K562 (cell line): Measurements from ENCODE around the gene ZNF222. TPM values are rescaled to one million over a fixed set of nuclear protein-coding genes. Genes with fewer than 3 reads are reported as not detected.

Source experiments
- ARNT ChIP-seq, 2 experiments: fragments of 450-650 bp; IDR thresholded peaks; 2 replicates each; pipeline ENCODE4 v1.6.1; 2016; ENCODE audit warnings: mild to moderate bottlenecking in 1 of 2
- DPF2 ChIP-seq: fragments of 450-650 bp; IDR thresholded peaks from 2 replicates; pipeline ENCODE4 v1.6.1; 2016
- ETV1 ChIP-seq: fragments of 450-650 bp; conservative IDR thresholded peaks from 2 replicates; pipeline ENCODE4 v1.6.1; 2016; ENCODE audit warnings: missing genetic modification characterization, control low read depth, low read depth, missing compliant biosample characterization
- GATAD2A ChIP-seq: fragments of 450-650 bp; IDR thresholded peaks from 2 replicates; pipeline ENCODE4 v1.6.1; 2017
- HDAC2 ChIP-seq: fragments of 450-650 bp; IDR thresholded peaks from 2 replicates; pipeline ENCODE4 v1.6.1; 2016; ENCODE audit warnings: mild to moderate bottlenecking
- NR4A1 ChIP-seq, 2 experiments: fragments of 250-450 bp in 1 of 2; fragments of 450-650 bp in 1 of 2; sonication (Bioruptor Pico) in 1 of 2; IDR thresholded peaks; 2 replicates each; pipeline versions ENCODE4 v1.4.0 to v1.6.1; 2016 to 2020; ENCODE audit warnings: mild to moderate bottlenecking in 2 of 2, missing compliant biosample characterization in 1 of 2, missing genetic modification characterization in 1 of 2, moderate library complexity in 1 of 2
- PCBP1 ChIP-seq: fragments of 200-400 bp; formaldehyde crosslinking; IDR thresholded peaks from 2 replicates; pipeline ENCODE4 v1.6.1; 2018; ENCODE audit warnings: mild to moderate bottlenecking, low read depth, low read length; ENCODE audit not compliant: poor library complexity, severe bottlenecking
- POLR2H ChIP-seq: IDR thresholded peaks from 2 replicates; pipeline ENCODE4 v1.6.1; 2016; ENCODE audit warnings: missing genetic modification characterization, low read depth, mild to moderate bottlenecking, control low read depth, missing compliant biosample characterization, moderate library complexity
- RBM34 ChIP-seq: fragments of 200-400 bp; formaldehyde crosslinking; IDR thresholded peaks from 2 replicates; pipeline ENCODE4 v1.6.1; 2018; ENCODE audit warnings: low read length, borderline replicate concordance; ENCODE audit not compliant: insufficient read depth
- SAP30 ChIP-seq: fragments of 200-600 bp; sonication (generic); IDR thresholded peaks from 2 replicates; pipeline ENCODE4 v1.6.1; 2012; ENCODE audit warnings: borderline replicate concordance, low read depth, mild to moderate bottlenecking, moderate library complexity, low read length, control low read depth, inconsistent platforms; ENCODE audit not compliant: insufficient read depth, poor library complexity, severe bottlenecking
- SETDB1 ChIP-seq: IDR thresholded peaks from one replicate; pipeline ENCODE4 v1.6.1; 2012; ENCODE audit warnings: low read length, control low read depth, inconsistent platforms
- SRSF9 ChIP-seq: fragments of 200-400 bp; formaldehyde crosslinking; IDR thresholded peaks from 2 replicates; pipeline ENCODE4 v1.6.1; 2017; ENCODE audit warnings: low read depth, low read length, borderline replicate concordance
- TAF1 ChIP-seq: IDR thresholded peaks from 2 replicates; pipeline ENCODE4 v1.6.1; 2011; ENCODE audit warnings: mild to moderate bottlenecking, low read length, moderate library complexity; ENCODE audit not compliant: insufficient read depth, control insufficient read depth, severe bottlenecking; ENCODE audit errors: extremely low read depth
- TCF7L2 ChIP-seq: fragments of 150-350 bp; IDR thresholded peaks from 2 replicates; pipeline ENCODE4 v1.6.1; 2016; ENCODE audit warnings: low read depth, mild to moderate bottlenecking, low read length, moderate library complexity
- polyA plus RNA-seq, 8 experiments: library from polyadenylated mRNA; depleted of rRNA in 4 of 8; stranded (reverse) in 5 of 8; unstranded in 3 of 8; fragments of >200 nt; fragmentation: Nextera tagmentation in 2 of 8; fragmentation: Illumina TruSeq in 1 of 8; extraction: Ambion mirVana in 2 of 8; extraction: Trizol in 1 of 8; gene quantifications; 2 replicates each; pipeline versions ENCODE4 v1.2.1 to v1.2.3, GENCODE V29; 2011 to 2014; ENCODE audit warnings: inconsistent platforms in 1 of 8, missing spikeins in 1 of 8
- total RNA-seq, 7 experiments: library from RNA; depleted of rRNA in 6 of 7; stranded (reverse); fragments of >200 nt in 6 of 7; fragmentation: Illumina TruSeq in 2 of 7; extraction: Trizol in 2 of 7; gene quantifications; 2 replicates each; pipeline versions ENCODE4 v1.2.1 to v1.2.3, GENCODE V29; 2011 to 2021; ENCODE audit warnings: low replicate concordance in 1 of 7
- TF ChIP-seq, protein P1 (sequence below): sonication (generic); formaldehyde crosslinking; IDR thresholded peaks from 2 replicates; pipeline ENCODE4 v1.4.0; 2020; ENCODE audit warnings: mild to moderate bottlenecking, missing genetic modification reagents
- TF ChIP-seq, protein P2 (sequence below): fragments of 450-650 bp; IDR thresholded peaks from 2 replicates; pipeline ENCODE4 v1.6.1; 2018; ENCODE audit not compliant: partially characterized antibody
- TF ChIP-seq, protein P3 (sequence below): fragments of 450-650 bp; formaldehyde crosslinking; IDR thresholded peaks from 2 replicates; pipeline ENCODE4 v1.4.0; 2022; ENCODE audit warnings: missing genetic modification characterization
- TF ChIP-seq, protein P4 (sequence below): sonication (generic); formaldehyde crosslinking; IDR thresholded peaks from 2 replicates; pipeline ENCODE4 v1.8.0; 2023; ENCODE audit warnings: mild to moderate bottlenecking, missing genetic modification reagents

The ZNF222 gene
- total and polyA plus RNA-seq, 9 of the 15 experiments (the other 6 are each of a cell fraction or from before 2014, with no cell fraction given): 2.3 to 4.5 (median 3.0) TPM

DNA sequence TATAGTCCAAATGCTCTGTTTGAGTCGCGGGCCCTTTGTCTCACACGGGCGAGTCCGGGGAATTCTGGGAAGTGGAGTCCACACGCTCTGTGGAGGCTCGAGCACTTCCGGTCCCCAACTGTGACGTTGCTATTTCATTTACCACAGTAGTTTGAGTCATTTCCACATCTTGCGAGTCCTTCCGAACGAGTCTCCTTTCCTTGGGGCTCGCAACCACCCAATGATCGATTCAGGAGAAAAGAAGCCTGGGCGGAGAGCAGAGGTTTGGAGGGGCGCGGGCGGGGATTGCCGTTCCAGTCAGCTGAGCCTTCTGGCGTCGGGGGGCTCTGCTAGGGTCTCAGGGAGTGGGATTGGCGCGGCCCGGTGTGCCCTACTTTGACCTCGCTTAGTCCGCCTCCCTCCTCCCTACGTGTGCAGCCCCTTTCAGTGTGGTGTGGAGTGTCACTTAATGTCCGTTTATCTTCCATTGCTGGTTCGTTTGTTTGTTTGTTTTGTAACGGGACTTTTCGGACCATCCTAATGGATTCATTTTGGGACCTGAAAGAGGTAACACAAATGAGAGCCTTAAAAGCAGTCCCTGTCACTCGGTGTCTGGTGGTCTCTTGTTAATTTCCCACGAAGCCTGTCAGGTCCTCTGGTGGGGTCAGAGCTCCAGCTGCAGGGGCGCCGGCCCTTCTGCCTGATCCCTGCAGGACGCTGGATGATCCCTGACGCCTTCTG, at the start of gene ZNF222 (continued):
- TF ChIP-seq NR4A1 (CRISPR knock-in tag; IDR thresholded peaks at IDR 0.05): no peak
- no peak for TF ChIP-seq NR4A1 (tag; IDR thresholded peaks at IDR 0.05)
- TF ChIP-seq TCF7L2: no peak
- no peak for TF ChIP-seq RBM34
- TF ChIP-seq SETDB1: no peak
- no peak for TF ChIP-seq DPF2
- TF ChIP-seq GATAD2A: no peak
- TF ChIP-seq, protein P1, sequence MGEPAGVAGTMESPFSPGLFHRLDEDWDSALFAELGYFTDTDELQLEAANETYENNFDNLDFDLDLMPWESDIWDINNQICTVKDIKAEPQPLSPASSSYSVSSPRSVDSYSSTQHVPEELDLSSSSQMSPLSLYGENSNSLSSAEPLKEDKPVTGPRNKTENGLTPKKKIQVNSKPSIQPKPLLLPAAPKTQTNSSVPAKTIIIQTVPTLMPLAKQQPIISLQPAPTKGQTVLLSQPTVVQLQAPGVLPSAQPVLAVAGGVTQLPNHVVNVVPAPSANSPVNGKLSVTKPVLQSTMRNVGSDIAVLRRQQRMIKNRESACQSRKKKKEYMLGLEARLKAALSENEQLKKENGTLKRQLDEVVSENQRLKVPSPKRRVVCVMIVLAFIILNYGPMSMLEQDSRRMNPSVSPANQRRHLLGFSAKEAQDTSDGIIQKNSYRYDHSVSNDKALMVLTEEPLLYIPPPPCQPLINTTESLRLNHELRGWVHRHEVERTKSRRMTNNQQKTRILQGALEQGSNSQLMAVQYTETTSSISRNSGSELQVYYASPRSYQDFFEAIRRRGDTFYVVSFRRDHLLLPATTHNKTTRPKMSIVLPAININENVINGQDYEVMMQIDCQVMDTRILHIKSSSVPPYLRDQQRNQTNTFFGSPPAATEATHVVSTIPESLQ (CRISPR knock-in tag): no peak
- no peak for TF ChIP-seq HDAC2
- TF ChIP-seq, protein P2, sequence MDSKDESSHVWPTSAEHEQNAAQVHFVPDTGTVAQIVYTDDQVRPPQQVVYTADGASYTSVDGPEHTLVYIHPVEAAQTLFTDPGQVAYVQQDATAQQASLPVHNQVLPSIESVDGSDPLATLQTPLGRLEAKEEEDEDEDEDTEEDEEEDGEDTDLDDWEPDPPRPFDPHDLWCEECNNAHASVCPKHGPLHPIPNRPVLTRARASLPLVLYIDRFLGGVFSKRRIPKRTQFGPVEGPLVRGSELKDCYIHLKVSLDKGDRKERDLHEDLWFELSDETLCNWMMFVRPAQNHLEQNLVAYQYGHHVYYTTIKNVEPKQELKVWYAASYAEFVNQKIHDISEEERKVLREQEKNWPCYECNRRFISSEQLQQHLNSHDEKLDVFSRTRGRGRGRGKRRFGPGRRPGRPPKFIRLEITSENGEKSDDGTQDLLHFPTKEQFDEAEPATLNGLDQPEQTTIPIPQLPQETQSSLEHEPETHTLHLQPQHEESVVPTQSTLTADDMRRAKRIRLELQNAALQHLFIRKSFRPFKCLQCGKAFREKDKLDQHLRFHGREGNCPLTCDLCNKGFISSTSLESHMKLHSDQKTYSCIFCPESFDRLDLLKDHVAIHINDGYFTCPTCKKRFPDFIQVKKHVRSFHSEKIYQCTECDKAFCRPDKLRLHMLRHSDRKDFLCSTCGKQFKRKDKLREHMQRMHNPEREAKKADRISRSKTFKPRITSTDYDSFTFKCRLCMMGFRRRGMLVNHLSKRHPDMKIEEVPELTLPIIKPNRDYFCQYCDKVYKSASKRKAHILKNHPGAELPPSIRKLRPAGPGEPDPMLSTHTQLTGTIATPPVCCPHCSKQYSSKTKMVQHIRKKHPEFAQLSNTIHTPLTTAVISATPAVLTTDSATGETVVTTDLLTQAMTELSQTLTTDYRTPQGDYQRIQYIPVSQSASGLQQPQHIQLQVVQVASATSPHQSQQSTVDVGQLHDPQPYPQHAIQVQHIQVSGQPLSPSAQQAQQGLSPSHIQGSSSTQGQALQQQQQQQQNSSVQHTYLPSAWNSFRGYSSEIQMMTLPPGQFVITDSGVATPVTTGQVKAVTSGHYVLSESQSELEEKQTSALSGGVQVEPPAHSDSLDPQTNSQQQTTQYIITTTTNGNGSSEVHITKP: no peak
- TF ChIP-seq SRSF9: no peak
- peak; percentile 73 for TF ChIP-seq ETV1 (tag)
- TF ChIP-seq, protein P3, sequence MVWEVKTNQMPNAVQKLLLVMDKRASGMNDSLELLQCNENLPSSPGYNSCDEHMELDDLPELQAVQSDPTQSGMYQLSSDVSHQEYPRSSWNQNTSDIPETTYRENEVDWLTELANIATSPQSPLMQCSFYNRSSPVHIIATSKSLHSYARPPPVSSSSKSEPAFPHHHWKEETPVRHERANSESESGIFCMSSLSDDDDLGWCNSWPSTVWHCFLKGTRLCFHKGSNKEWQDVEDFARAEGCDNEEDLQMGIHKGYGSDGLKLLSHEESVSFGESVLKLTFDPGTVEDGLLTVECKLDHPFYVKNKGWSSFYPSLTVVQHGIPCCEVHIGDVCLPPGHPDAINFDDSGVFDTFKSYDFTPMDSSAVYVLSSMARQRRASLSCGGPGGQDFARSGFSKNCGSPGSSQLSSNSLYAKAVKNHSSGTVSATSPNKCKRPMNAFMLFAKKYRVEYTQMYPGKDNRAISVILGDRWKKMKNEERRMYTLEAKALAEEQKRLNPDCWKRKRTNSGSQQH: no peak
- 0 out of 2 replicates have a peak, but pooled peaks have one; percentile 34 for TF ChIP-seq POLR2H (tag)
- no peak for TF ChIP-seq SAP30
- TF ChIP-seq, protein P4, sequence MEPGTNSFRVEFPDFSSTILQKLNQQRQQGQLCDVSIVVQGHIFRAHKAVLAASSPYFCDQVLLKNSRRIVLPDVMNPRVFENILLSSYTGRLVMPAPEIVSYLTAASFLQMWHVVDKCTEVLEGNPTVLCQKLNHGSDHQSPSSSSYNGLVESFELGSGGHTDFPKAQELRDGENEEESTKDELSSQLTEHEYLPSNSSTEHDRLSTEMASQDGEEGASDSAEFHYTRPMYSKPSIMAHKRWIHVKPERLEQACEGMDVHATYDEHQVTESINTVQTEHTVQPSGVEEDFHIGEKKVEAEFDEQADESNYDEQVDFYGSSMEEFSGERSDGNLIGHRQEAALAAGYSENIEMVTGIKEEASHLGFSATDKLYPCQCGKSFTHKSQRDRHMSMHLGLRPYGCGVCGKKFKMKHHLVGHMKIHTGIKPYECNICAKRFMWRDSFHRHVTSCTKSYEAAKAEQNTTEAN (CRISPR knock-in tag): no peak
- TF ChIP-seq PCBP1: no peak
- no peak for TF ChIP-seq ARNT (IDR thresholded peaks at IDR 0.05)
- peak; percentile 28 for TF ChIP-seq TAF1
